ENCODE results near the gene GSG1L. TPM values are rescaled to one million over a fixed set of nuclear protein-coding genes. Genes with fewer than 3 reads are reported as not detected.

GSG1L gene
- 1 to 10 TPM; 1.6 to 3.7 (median 2.5) TPM for polyA plus RNA-seq (ENCODE audit: insufficient read length in 10 of 10)
- long read RNA-seq, donor 1: 0 reads
- long read RNA-seq, donor 2, full-length matches to known transcripts: 2 of 2 reads
- long read RNA-seq, donor 2, partial matches to known transcripts: 0 of 2 reads
- long read RNA-seq, donor 2, other reads (novel, unspliced or antisense): 0 of 2 reads
- long read RNA-seq, donor 3: 0 reads
- long read RNA-seq, donor 4, full-length matches to known transcripts: 2 of 2 reads
- long read RNA-seq, donor 4, partial matches to known transcripts: 0 of 2 reads
- long read RNA-seq, donor 4, other reads (novel, unspliced or antisense): 0 of 2 reads
- long read RNA-seq, donor 5: 0 reads
- long read RNA-seq, donor 6, full-length matches to known transcripts: 2 of 2 reads
- long read RNA-seq, donor 6, partial matches to known transcripts: 0 of 2 reads
- long read RNA-seq, donor 6, other reads (novel, unspliced or antisense): 0 of 2 reads
- long read RNA-seq, donor 7: 0 reads
- long read RNA-seq, donor 8, full-length matches to known transcripts: 1 of 1 reads
- long read RNA-seq, donor 8, partial matches to known transcripts: 0 of 1 reads
- long read RNA-seq, donor 8, other reads (novel, unspliced or antisense): 0 of 1 reads
- long read RNA-seq, donor 9: 0 reads

- DNase-seq: no peak
These were observed at the start of gene GSG1L for GRCh38 chr16:28063591-28064061. TSS of gene GSG1L (minus strand) at chr16:28063714. CDS start at chr16:28063424, 290 bp downstream.

DNA sequence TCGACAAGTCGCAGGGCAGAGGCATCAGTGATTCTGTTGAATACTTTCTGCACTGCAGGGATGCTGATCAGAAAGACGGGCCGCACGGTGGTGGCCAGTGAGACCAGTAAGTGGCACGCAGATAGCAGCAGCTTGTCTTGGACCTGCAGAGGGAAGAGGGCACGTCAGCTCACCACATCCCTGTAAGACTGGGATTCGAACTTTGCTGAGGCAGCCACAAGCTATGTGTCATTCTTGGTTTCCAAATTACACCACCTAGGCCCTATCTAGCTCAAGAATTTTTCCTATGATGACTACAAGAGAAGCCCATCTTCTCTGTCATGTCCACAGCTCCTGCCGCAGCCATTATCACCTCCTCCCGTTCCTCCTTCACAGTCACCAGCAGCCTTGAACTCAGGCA is 49.4 kb upstream of the GSG1L start:
- DNase-seq: no peak

GRCh38 chr16:28110977-28111376 is 47.5 kb upstream of the GSG1L start:
- no peak for DNase-seq

GRCh38 chr16:28110479-28110878 is 47.0 kb upstream of the GSG1L start:
- peak in 1 of 3 donors; percentile 23 for DNase-seq

DNA sequence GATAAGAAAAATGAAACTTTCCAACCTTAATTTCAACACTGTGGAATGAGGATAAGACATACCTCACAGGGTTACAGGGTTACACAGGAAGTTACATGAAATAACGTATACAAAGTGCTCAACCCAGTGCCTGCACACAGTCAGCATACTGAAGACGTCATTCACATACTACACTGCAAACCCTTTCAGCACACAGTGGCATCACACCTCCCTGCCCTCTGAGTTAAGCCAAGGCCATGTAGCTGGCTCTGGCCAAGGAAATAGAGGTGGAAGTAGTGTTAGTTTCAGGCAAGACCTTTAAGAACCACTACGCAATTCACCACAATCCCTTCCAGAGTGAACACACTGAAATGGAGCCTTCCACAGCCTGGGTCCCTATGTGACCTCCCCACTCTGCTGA is 46.6 kb upstream of the GSG1L start:
- DNase-seq: no peak

- DNase-seq: no peak
These were observed 45.2 kb upstream of the GSG1L start for GRCh38 chr16:28108590-28109247.

GRCh38 chr16:28107232-28107631 is 43.7 kb upstream of the GSG1L start:
- DNase-seq: no peak

GRCh38 chr16:28106467-28107215 is 43.1 kb upstream of the GSG1L start:
- DNase-seq: no peak

DNA sequence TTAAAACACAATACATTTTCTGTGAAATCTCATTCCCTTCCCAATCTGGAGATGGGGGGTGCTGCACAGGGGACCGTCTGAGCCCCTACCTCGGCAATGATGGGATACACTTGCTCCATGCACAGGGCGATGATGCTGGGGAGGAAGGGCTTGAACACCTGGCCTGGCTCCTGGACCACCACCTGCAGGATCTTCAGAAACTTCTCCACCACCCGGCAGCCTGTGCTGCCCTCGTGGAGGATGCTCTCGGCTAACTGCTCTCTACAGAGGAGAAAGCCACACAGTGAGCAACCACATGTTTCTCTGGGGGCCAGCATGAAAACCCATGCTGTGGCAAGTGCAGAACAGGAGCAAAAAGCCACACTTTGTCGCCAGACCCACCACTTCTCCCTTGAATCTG is 42.4 kb upstream of the GSG1L start:
- no peak for DNase-seq

DNA sequence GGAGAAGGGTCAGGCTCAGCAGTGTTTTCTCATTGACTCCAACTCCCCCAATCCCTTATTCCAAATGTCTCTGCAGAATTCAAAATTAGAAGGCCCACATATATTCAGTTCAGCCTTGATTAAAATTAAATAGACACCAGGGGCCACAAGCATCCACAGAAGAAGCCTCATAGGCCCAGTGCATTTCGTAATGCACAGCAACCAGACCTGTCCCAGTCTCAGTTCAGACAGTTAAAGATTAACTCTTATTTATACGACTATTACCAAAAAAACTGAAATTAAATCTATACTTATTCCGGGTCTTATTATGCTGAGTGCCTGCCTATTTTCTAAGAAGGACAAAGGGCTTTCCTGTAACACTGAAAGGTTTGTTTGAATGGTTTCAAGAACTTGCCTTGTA is 41.8 kb upstream of the GSG1L start:
- DNase-seq: no peak

DNA sequence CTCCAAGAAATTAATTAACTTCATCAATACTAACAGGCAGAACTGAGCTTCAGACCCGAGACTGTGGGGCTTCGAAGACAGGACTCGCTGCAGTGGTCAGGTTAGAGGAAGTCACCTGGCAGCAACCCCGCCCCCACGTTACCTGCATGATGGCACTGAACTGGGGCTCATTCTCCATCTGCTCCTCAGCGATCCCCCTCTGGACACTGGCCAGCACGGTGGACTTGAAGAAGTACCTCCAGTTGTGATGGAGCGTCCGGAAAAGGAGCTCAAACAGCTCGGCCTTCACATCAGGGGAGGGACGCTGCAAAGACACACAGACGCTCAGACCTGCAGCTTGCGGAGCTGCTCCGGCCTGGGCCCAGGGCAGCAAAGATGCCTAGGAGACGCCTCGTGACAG is 40.9 kb upstream of the GSG1L start:
- DNase-seq: no peak

GRCh38 chr16:28103516-28104170 is 40.1 kb upstream of the GSG1L start:
- no peak for DNase-seq

- DNase-seq: no peak
These were observed 38.0 kb upstream of the GSG1L start for GRCh38 chr16:28101533-28101890.

- no peak for DNase-seq
These were observed 37.5 kb upstream of the GSG1L start for GRCh38 chr16:28100810-28101532.

DNA sequence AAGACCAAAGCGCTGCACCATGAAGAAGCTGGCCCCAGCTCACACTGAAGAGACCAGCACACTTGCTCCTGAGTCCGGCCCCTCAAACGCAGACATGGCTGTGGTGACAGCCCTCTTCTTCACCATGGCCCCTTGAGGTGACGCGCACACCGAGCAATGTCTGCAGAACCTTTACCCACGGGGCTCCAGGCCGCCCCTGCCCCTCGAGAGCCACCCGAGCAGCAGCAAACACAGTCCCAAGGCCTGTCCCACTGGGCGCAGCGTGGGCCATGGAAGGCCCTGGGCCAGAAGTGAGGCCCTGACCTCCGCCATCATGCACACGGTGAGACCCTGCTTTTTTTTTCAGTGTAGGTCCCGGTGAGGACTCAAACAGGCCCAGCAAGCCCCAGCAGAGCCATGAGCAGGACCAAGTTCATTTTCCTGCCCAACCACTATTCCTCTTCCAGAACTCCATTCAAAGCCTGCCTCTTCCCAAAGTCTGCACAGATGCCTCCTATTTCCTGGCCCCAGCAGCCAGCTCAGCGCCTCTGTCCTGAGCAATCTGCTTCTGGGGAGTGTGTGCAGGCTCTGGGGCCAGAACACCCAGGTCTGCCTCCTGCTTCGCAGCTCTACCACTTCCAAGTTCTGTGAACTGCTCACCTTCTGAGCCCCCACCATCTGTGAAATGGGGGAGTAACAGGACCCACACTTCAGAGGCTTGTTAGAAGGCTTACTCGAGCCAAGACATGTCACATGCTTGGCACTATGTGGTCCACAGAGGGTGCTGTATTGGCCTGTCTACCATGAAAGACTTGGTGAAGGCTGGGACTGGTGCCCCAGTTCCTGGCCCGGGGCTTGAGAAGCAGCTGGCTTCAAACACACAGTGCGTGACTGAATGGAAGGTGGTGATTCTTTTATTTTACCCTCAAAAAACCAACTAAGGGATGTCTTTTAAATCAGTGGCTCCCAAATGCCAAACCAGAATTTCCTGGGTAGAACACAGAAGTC is 35.7 kb upstream of the GSG1L start:
- DNase-seq: no peak

DNA sequence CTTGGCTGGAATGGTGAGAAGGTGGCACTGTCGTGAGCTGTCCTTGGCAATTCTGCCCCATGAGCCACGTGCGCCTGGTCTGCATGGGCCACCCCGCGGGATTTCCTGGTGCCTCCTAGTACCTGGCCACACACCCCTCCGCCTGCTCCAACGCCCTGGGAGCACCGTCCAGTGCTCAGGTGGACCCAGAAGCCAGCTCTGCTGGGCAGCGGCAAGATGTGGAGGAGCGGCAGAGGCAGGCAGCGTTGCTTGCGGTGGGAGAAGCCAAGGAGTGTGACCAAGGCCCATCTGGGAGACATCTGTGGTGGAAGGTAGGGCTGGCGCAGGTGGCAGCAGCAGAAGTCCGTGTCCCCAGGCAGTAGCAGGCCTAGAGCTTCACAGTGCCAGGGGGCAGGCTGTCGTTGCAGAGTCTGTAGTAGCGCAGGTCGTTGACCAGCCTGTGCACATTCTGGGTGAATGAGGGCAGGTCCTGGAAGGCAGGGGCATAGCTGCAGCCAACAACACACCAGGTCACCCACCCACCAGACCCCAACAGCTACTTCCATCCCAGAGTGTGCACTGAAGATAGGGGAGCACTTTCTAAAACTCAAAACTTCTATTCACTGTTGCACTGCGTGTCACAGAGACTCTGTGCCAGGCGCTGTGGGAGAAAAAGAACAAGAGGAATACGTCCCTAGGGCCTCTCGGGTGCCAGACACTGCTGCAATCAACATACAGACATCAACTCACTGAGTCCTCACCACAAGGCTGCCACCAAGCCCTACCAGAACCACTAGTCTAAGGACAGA is 34.9 kb upstream of the GSG1L start:
- DNase-seq: no peak

- DNase-seq: no peak
These were observed 33.7 kb upstream of the GSG1L start for GRCh38 chr16:28096983-28097899.

DNA sequence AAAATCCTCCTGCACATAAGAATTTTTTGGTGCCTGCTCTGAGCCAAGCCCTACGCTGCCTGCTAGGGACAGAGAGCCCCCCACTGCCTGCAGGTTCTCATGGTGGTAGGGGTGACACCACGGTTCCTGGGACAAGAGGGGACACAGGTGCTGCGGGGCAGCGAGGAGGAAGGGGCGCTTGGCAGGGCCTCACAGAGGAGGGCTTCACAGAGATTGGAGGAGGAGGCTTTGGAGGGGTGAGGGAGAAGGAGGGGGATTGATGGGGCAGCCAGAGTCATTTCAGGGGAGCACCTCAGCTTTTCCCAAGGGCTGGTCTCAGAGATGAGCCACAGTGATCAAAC is 29.8 kb upstream of the GSG1L start:
- no peak for DNase-seq
